Endothelial cell (in vitro differentiated cells): ENCODE results near the gene HGF. TPM values are rescaled to one million over a fixed set of nuclear protein-coding genes. Genes with fewer than 3 reads are reported as not detected.

Source experiments
- DNase-seq: peaks from one replicate; pipeline ENCODE4 v3.0.0; 2021; ENCODE audit warnings: low spot score
- H3K27ac Mint-ChIP-seq: one replicate; pipeline ENCODE4 v1.8.0; 2021; ENCODE audit warnings: mixed read lengths, inconsistent platforms; ENCODE audit not compliant: unreplicated experiment
- H3K27me3 Mint-ChIP-seq: one replicate; pipeline ENCODE4 v1.8.0; 2021; ENCODE audit warnings: mild to moderate bottlenecking, moderate library complexity, mixed read lengths, inconsistent platforms; ENCODE audit not compliant: unreplicated experiment
- H3K36me3 Mint-ChIP-seq: one replicate; pipeline ENCODE4 v1.8.0; 2021; ENCODE audit warnings: mild to moderate bottlenecking, low read depth, mixed read lengths, inconsistent platforms; ENCODE audit not compliant: unreplicated experiment
- H3K4me1 Mint-ChIP-seq: one replicate; pipeline ENCODE4 v1.8.0; 2021; ENCODE audit warnings: mild to moderate bottlenecking, mixed read lengths, inconsistent platforms; ENCODE audit not compliant: unreplicated experiment
- H3K4me3 Mint-ChIP-seq: one replicate; pipeline ENCODE4 v1.8.0; 2021; ENCODE audit warnings: mild to moderate bottlenecking, mixed read lengths, inconsistent platforms; ENCODE audit not compliant: unreplicated experiment
- H3K9me3 Mint-ChIP-seq: one replicate; pipeline ENCODE4 v1.8.0; 2021; ENCODE audit warnings: mixed read lengths, inconsistent platforms; ENCODE audit not compliant: unreplicated experiment
- CTCF ChIP-seq: fragments of 200-600 bp; sonication (generic); IDR thresholded peaks from one replicate; pipeline ENCODE4 v1.5.0; 2021; ENCODE audit warnings: antibody characterized with exemption; ENCODE audit not compliant: unreplicated experiment
- total RNA-seq: library from RNA; stranded (reverse); fragmentation: NEBNext Ultra II Directional; extraction: Animal tissue kit (Norgen Biotek cat#: 25700); gene quantifications from one replicate; pipeline ENCODE4 v1.2.1, GENCODE V29; 2021; ENCODE audit not compliant: unreplicated experiment

Gene HGF
- total RNA-seq, 1 donor from 2014 or later = 0.82 TPM

GRCh38 chr7:81657551-81657950, 112.3 kb downstream of the HGF start:
- no peak for TF ChIP-seq CTCF
- no peaks in the 10 kb centered on the region for H3K27me3 Mint-ChIP-seq
- no peak for DNase-seq
- no peaks in the 10 kb centered on the region for H3K4me1 Mint-ChIP-seq
- H3K4me3 Mint-ChIP-seq = no peak overlapping the region
- no peaks in the 10 kb centered on the region for H3K9me3 Mint-ChIP-seq
- no peak overlapping the region for H3K27ac Mint-ChIP-seq
- H3K36me3 Mint-ChIP-seq = no peaks in the 10 kb centered on the region

GRCh38 chr7:81655271-81655670, 114.6 kb downstream of the HGF start:
- Mint-ChIP-seq H3K4me3 (no peak overlapping the region), H3K27ac (no peak overlapping the region), H3K36me3 (peaks cover 5% of the 10 kb centered on the region), H3K4me1 (no peaks in the 10 kb centered on the region), H3K9me3 (no peaks in the 10 kb centered on the region), H3K27me3 (no peaks in the 10 kb centered on the region)
- no peak for TF ChIP-seq CTCF
- no peak for DNase-seq

- no peak for DNase-seq
- H3K9me3 Mint-ChIP-seq = no peaks in the 10 kb centered on the region
- no peak overlapping the region for H3K4me3 Mint-ChIP-seq
- no peaks in the 10 kb centered on the region for H3K4me1 Mint-ChIP-seq
- H3K36me3 Mint-ChIP-seq = peaks cover 5% of the 10 kb centered on the region
- no peak overlapping the region for H3K27ac Mint-ChIP-seq
- H3K27me3 Mint-ChIP-seq = peaks cover 2% of the 10 kb centered on the region
- no peak for TF ChIP-seq CTCF
These were observed 117.6 kb downstream of the HGF start for GRCh38 chr7:81652225-81652624.
